Gastroesophageal sphincter (tissue), 3 donors: Measurements from ENCODE around the gene BARHL2.

Experiments
- EP300 ChIP-seq: sonication (generic); formaldehyde crosslinking; IDR thresholded peaks from one replicate; pipeline ENCODE4 v1.6.1; 2017; ENCODE audit warnings: antibody characterized with exemption, mild to moderate bottlenecking
- POLR2A ChIP-seq, 2 donors: fragments of 450-650 bp; IDR thresholded peaks; one replicate each; pipeline ENCODE4 v1.6.1; 2017; ENCODE audit warnings: antibody characterized with exemption in 2 of 2, mild to moderate bottlenecking in 2 of 2, moderate library complexity in 1 of 2
- POLR2AphosphoS5 ChIP-seq: sonication (generic); formaldehyde crosslinking; IDR thresholded peaks from one replicate; pipeline ENCODE4 v1.6.1; 2017; ENCODE audit warnings: antibody characterized with exemption
- TF ChIP-seq, protein P1 (sequence below), 4 experiments: fragments of 200-600 bp in 2 of 4; fragments of 450-650 bp in 2 of 4; sonication (generic) in 1 of 4; IDR thresholded peaks; one replicate each; pipeline ENCODE4 v1.5.1; 2017 to 2019; ENCODE audit warnings: antibody characterized with exemption in 4 of 4, mild to moderate bottlenecking in 2 of 4, moderate library complexity in 2 of 4

DNA sequence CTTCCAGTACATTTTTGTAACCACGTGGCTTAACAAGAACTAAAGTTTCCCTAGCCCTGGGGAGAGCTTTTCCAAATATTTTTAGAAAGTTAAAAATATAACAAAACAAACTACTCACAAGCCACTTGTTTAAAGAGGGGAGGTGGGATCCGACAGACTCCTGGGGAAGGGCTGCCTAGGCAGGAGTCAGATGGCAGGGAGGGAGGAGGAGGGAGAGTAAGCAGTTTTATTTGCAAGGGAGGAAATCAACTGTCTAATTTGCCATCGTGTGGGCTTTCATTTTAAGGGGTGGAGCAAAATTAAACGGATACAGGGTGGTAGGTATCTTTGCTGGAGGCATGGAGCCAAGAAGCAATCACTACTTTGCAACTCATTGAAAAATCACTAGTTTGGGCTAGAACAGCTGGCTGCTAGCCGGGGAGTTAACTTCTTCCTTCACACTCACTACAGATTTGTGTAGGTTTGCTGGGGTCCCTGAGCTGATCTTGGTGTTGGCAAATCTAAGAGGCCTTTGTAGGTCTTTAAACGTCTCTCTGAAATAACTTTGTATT is 8.8 kb downstream of the BARHL2 start:
- TF ChIP-seq, protein P1, sequence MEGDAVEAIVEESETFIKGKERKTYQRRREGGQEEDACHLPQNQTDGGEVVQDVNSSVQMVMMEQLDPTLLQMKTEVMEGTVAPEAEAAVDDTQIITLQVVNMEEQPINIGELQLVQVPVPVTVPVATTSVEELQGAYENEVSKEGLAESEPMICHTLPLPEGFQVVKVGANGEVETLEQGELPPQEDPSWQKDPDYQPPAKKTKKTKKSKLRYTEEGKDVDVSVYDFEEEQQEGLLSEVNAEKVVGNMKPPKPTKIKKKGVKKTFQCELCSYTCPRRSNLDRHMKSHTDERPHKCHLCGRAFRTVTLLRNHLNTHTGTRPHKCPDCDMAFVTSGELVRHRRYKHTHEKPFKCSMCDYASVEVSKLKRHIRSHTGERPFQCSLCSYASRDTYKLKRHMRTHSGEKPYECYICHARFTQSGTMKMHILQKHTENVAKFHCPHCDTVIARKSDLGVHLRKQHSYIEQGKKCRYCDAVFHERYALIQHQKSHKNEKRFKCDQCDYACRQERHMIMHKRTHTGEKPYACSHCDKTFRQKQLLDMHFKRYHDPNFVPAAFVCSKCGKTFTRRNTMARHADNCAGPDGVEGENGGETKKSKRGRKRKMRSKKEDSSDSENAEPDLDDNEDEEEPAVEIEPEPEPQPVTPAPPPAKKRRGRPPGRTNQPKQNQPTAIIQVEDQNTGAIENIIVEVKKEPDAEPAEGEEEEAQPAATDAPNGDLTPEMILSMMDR (IDR thresholded peaks at IDR 0.05), result no peak
- no peak for TF ChIP-seq EP300
- TF ChIP-seq POLR2AphosphoS5, result no peak
- TF ChIP-seq POLR2A (IDR thresholded peaks at IDR 0.05), result no peak
